SK-N-SH (cell line): ENCODE measurements around the gene LIPE. TPM values are rescaled to one million over a fixed set of nuclear protein-coding genes. Genes with fewer than 3 reads are reported as not detected.

Experiments
- CTCF ChIA-PET: fragments of 300-600, 350-600 bp; formaldehyde crosslinking; extraction: SDS; loops from one replicate; lab custom pipeline; 2021; lab: Yijun Ruan, JAX
- POLR2A ChIA-PET: fragments of 350-600 bp; sonication (Branson Sonifier 250); formaldehyde crosslinking; extraction: SDS; loops from one replicate; lab custom pipeline; 2020; ENCODE audit warnings: antibody characterized with exemption, inconsistent platforms; lab: Yijun Ruan, JAX
- DNase-seq: peaks from one replicate; pipeline ENCODE4 v3.0.0; 2012
- H2AFZ ChIP-seq: fragments of 200-600 bp; sonication (generic); 2 replicates; pipeline ENCODE4 v1.8.1; 2016; ENCODE audit warnings: antibody characterized with exemption, mild to moderate bottlenecking, low read depth
- H3F3A ChIP-seq: fragments of 200-600 bp; sonication (generic); replicated peaks from 2 replicates; pipeline ENCODE3; 2016; ENCODE audit warnings: antibody characterized with exemption, mild to moderate bottlenecking; ENCODE audit not compliant: insufficient read depth
- H3K27ac ChIP-seq, 2 experiments: fragments of 200-500 bp in 1 of 2; fragments of 200-600 bp in 1 of 2; sonication (Bioruptor generic) in 1 of 2; sonication (generic), shearing (Covaris generic) in 1 of 2; 2 replicates each; pipeline versions ENCODE4 v1.5.1 to v1.6.1; 2014 to 2016; ENCODE audit warnings: low read depth in 2 of 2, inconsistent platforms in 1 of 2, low read length in 1 of 2, mild to moderate bottlenecking in 1 of 2, mixed read lengths in 1 of 2
- H3K27me3 ChIP-seq: fragments of 200-600 bp; sonication (generic), shearing (Covaris generic); 2 replicates; pipeline ENCODE4 v1.6.1; 2016; ENCODE audit warnings: mixed run types; ENCODE audit not compliant: insufficient read depth
- H3K36me3 ChIP-seq, 2 experiments: fragments of 200-500 bp in 1 of 2; fragments of 200-600 bp in 1 of 2; sonication (Bioruptor generic) in 1 of 2; sonication (generic) in 1 of 2; replicated peaks in 1 of 2; 2 replicates each; pipeline versions ENCODE3 to v1.5.1; 2014 to 2016; ENCODE audit warnings: low read length in 1 of 2, mild to moderate bottlenecking in 1 of 2; ENCODE audit not compliant: insufficient read depth in 2 of 2, control insufficient read depth in 1 of 2
- H3K4me1 ChIP-seq, 2 experiments: fragments of 200-500 bp in 1 of 2; fragments of 200-600 bp in 1 of 2; sonication (Bioruptor generic) in 1 of 2; sonication (generic), shearing (Covaris generic) in 1 of 2; 2 replicates each; pipeline versions ENCODE4 v1.5.1 to v1.6.1; 2014 to 2016; ENCODE audit warnings: low read depth in 1 of 2, low read length in 1 of 2, mixed run types in 1 of 2; ENCODE audit not compliant: insufficient read depth in 2 of 2, control insufficient read depth in 1 of 2
- H3K4me2 ChIP-seq: fragments of 200-600 bp; sonication (generic), shearing (Covaris generic); 2 replicates; pipeline ENCODE4 v1.6.1; 2017; ENCODE audit warnings: mixed run types
- H3K4me3 ChIP-seq, 2 experiments: fragments of 200-500 bp in 1 of 2; fragments of 200-600 bp in 1 of 2; sonication (Bioruptor generic) in 1 of 2; sonication (generic), shearing (Covaris generic) in 1 of 2; 2 replicates each; pipeline versions ENCODE4 v1.5.1 to v1.8.1; 2014 to 2016; ENCODE audit warnings: low read depth in 2 of 2, inconsistent platforms in 1 of 2, low read length in 1 of 2, mild to moderate bottlenecking in 1 of 2, mixed read lengths in 1 of 2, moderate library complexity in 1 of 2
- H3K79me2 ChIP-seq: fragments of 200-600 bp; sonication (generic); 2 replicates; pipeline ENCODE4 v1.8.1; 2017; ENCODE audit warnings: mild to moderate bottlenecking; ENCODE audit not compliant: insufficient read depth
- H3K9ac ChIP-seq: fragments of 200-600 bp; sonication (generic); 2 replicates; pipeline ENCODE4 v1.6.1; 2017; ENCODE audit warnings: mixed run types
- H3K9me2 ChIP-seq: fragments of 200-600 bp; sonication (generic); 2 replicates; pipeline ENCODE4 v1.6.1; 2017; ENCODE audit warnings: mixed run types
- H3K9me3 ChIP-seq: fragments of 200-600 bp; sonication (generic); 2 replicates; pipeline ENCODE4 v1.6.1; 2017; ENCODE audit warnings: mixed run types, mild to moderate bottlenecking, moderate library complexity
- H4K20me1 ChIP-seq: fragments of 200-600 bp; sonication (generic); 2 replicates; pipeline ENCODE4 v1.6.1; 2017; ENCODE audit warnings: mild to moderate bottlenecking, mixed run types; ENCODE audit not compliant: insufficient read depth
- EZH2phosphoT487 ChIP-seq: fragments of 200-600 bp; sonication (generic); IDR thresholded peaks from 2 replicates; pipeline ENCODE4 v1.6.1; 2017; ENCODE audit warnings: low read depth, mixed run types, mild to moderate bottlenecking, antibody characterized with exemption, moderate library complexity, borderline replicate concordance
- FOSL2 ChIP-seq: IDR thresholded peaks from 2 replicates; pipeline ENCODE4 v1.4.0; 2012; ENCODE audit warnings: low read depth, mild to moderate bottlenecking, moderate library complexity, borderline replicate concordance
- FOXJ3 ChIP-seq: sonication (generic); formaldehyde crosslinking; IDR thresholded peaks from 2 replicates; pipeline ENCODE4 v1.5.1; 2020; ENCODE audit warnings: mild to moderate bottlenecking, missing genetic modification reagents
- FOXM1 ChIP-seq: IDR thresholded peaks from 2 replicates; pipeline ENCODE4 v1.4.0; 2012; ENCODE audit warnings: low read depth, mild to moderate bottlenecking
- IRF3 ChIP-seq: fragments of 150-350 bp; IDR thresholded peaks from 2 replicates; pipeline ENCODE4 v1.6.1; 2016; ENCODE audit warnings: mild to moderate bottlenecking, low read depth, low read length
- MEF2A ChIP-seq: IDR thresholded peaks from 2 replicates; pipeline ENCODE4 v1.4.0; 2012; ENCODE audit warnings: low read depth, borderline replicate concordance
- NFIC ChIP-seq: IDR thresholded peaks from 2 replicates; pipeline ENCODE4 v1.4.0; 2012; ENCODE audit warnings: borderline replicate concordance
- NRF1 ChIP-seq: IDR thresholded peaks from 2 replicates; pipeline ENCODE4 v1.6.1; 2012; ENCODE audit warnings: low read depth, mild to moderate bottlenecking, low read length
- RAD21 ChIP-seq: IDR thresholded peaks from 2 replicates; pipeline ENCODE4 v1.6.1; 2012; ENCODE audit warnings: mild to moderate bottlenecking, low read length
- REST ChIP-seq: IDR thresholded peaks from 2 replicates; pipeline ENCODE4 v1.6.1; 2012; ENCODE audit warnings: mild to moderate bottlenecking, low read depth, low read length, moderate library complexity
- RXRA ChIP-seq: IDR thresholded peaks from 2 replicates; pipeline ENCODE4 v1.4.0; 2012; ENCODE audit warnings: low read depth, mild to moderate bottlenecking, borderline replicate concordance
- SMC3 ChIP-seq: IDR thresholded peaks from 2 replicates; pipeline ENCODE4 v1.6.1; 2012; ENCODE audit warnings: low read depth, low read length, improper control_type of control experiment
- TAF1 ChIP-seq: IDR thresholded peaks from 2 replicates; pipeline ENCODE4 v1.6.1; 2012; ENCODE audit warnings: low read depth, mild to moderate bottlenecking, low read length, moderate library complexity, borderline replicate concordance
- TCF12 ChIP-seq: IDR thresholded peaks from 2 replicates; pipeline ENCODE4 v1.4.0; 2012
- TEAD4 ChIP-seq: IDR thresholded peaks from 2 replicates; pipeline ENCODE4 v1.4.0; 2012; ENCODE audit warnings: mild to moderate bottlenecking, borderline replicate concordance; ENCODE audit not compliant: insufficient read depth
- WGBS: methylation state at CpG from one replicate; pipeline ENCODE4 v1.1.6; 2017; ENCODE audit warnings: low lambda C conversion rate; 5-methylcytosine and 5-hydroxymethylcytosine counted together
- polyA plus RNA-seq, 3 experiments: library from polyadenylated mRNA; depleted of rRNA; stranded (reverse); fragments of >200 nt; gene quantifications; 2 replicates each; pipeline ENCODE4 v1.2.3, GENCODE V29; 2012

LIPE gene
- polyA plus RNA-seq, 1 of the 3 experiments (the other 2 are of a cell fraction), result 4.4 TPM

- Histone ChIP-seq H3K4me2 (no peak overlapping the region), H4K20me1 (no peaks in the 10 kb centered on the region), H3K4me3 (no peak overlapping the region), H3K27ac (no peak overlapping the region), H3F3A (no peaks in the 10 kb centered on the region), H3K9me3 (no peaks in the 10 kb centered on the region), H3K27me3 (peaks cover 12% of the 10 kb centered on the region; the same call in 1 of the 2 replicates), H2AFZ (no peak overlapping the region), H3K9ac (no peak overlapping the region), H3K36me3 (no peaks in the 10 kb centered on the region), H3K9me2 (no peaks in the 10 kb centered on the region), H3K4me1 (no peaks in the 10 kb centered on the region), H3K79me2 (no peaks in the 10 kb centered on the region)
- CTCF ChIA-PET, result interaction anchor here (1.8 kb wide), 1 partner anchor 26 kb away, joined by 4 read pairs; no protein-coding TSS in a partner anchor
- no peak for TF ChIP-seq NFIC
- TF ChIP-seq RXRA, result no peak
- TF ChIP-seq TEAD4, result no peak
- no peak for DNase-seq
- WGBS, result 95% methylated on average over 10 of the region's 11 CpGs
- POLR2A ChIA-PET, result no interaction called here
Observed at GRCh38 chr19:42374826-42375376, 52.3 kb downstream of the LIPE start.

GRCh38 chr19:42370626-42371175, 56.5 kb downstream of the LIPE start:
- Histone ChIP-seq H3K27me3 (no peaks in the 10 kb centered on the region), H3K79me2 (no peaks in the 10 kb centered on the region), H3K4me3 (no peak overlapping the region), H3K4me2 (no peak overlapping the region), H3K9me3 (no peaks in the 10 kb centered on the region), H4K20me1 (no peaks in the 10 kb centered on the region), H3K9ac (no peak overlapping the region), H2AFZ (no peak overlapping the region), H3K9me2 (no peaks in the 10 kb centered on the region), H3F3A (no peaks in the 10 kb centered on the region), H3K27ac (no peak overlapping the region), H3K4me1 (no peaks in the 10 kb centered on the region; a peak in 1 of 4 replicates), H3K36me3 (no peaks in the 10 kb centered on the region)
- POLR2A ChIA-PET, result interaction anchor here (1.0 kb wide), 1 partner anchor 10 kb away, joined by 3 read pairs; no protein-coding TSS in a partner anchor
- WGBS, result 92% methylated on average over 9 of the region's 12 CpGs
- CTCF ChIA-PET, result interaction anchor here (0.7 to 1.1 kb wide), 2 partner anchors 15 to 16 kb away, joined by 3 to 4 read pairs; no protein-coding TSS in a partner anchor
- DNase-seq, result no peak
- TF ChIP-seq FOXJ3 (CRISPR knock-in tag), result no peak
- no peak for TF ChIP-seq TAF1
- no peak for TF ChIP-seq NRF1
- TF ChIP-seq FOSL2, result no peak
- TF ChIP-seq, all 33 proteins: peak for 0

- H3K9ac ChIP-seq, result no peak overlapping the region
- no peaks in the 10 kb centered on the region for H3K9me3 ChIP-seq
- H2AFZ ChIP-seq, result no peak overlapping the region
- H3K79me2 ChIP-seq, result no peaks in the 10 kb centered on the region
- H3K4me3 ChIP-seq, result no peak overlapping the region
- ChIA-PET POLR2A (interaction anchor here (1.0 kb wide), 1 partner anchor 9 kb away, joined by 3 read pairs; no protein-coding TSS in a partner anchor), CTCF (interaction anchor here (1.1 kb wide), 1 partner anchor 17 kb away, joined by 4 read pairs; no protein-coding TSS in a partner anchor)
- no peaks in the 10 kb centered on the region for H3F3A ChIP-seq
- no peak for TF ChIP-seq MEF2A
- no peak for TF ChIP-seq TCF12
- no peak for TF ChIP-seq NFIC
- no peak for TF ChIP-seq FOXM1
- TF ChIP-seq REST, result no peak
- TF ChIP-seq RAD21, result no peak
- no peak for TF ChIP-seq IRF3
- TF ChIP-seq SMC3, result no peak
- TF ChIP-seq EZH2phosphoT487, result no peak
- no peaks in the 10 kb centered on the region for H3K9me2 ChIP-seq
- H3K4me1 ChIP-seq, result no peaks in the 10 kb centered on the region; a peak in 1 of 4 replicates
- no peak overlapping the region for H3K4me2 ChIP-seq
- no peaks in the 10 kb centered on the region for H4K20me1 ChIP-seq
- no peak overlapping the region for H3K27ac ChIP-seq
- 96% methylated on average over 9 of the region's 9 CpGs for WGBS
- H3K27me3 ChIP-seq, result no peaks in the 10 kb centered on the region
- H3K36me3 ChIP-seq, result no peaks in the 10 kb centered on the region
- no peak for DNase-seq
Observed at GRCh38 chr19:42370068-42370520, 57.1 kb downstream of the LIPE start.
